GM21717 (cell line): ENCODE results near the gene POU3F2.

ENCODE experiments used
- ATAC-seq: cut with Tn5 transposase; IDR thresholded peaks from one replicate; pipeline ENCODE4 v1.9.1; 2021; ENCODE audit warnings: mild to moderate bottlenecking, moderate library complexity; ENCODE audit not compliant: unreplicated experiment

The POU3F2 gene

DNA sequence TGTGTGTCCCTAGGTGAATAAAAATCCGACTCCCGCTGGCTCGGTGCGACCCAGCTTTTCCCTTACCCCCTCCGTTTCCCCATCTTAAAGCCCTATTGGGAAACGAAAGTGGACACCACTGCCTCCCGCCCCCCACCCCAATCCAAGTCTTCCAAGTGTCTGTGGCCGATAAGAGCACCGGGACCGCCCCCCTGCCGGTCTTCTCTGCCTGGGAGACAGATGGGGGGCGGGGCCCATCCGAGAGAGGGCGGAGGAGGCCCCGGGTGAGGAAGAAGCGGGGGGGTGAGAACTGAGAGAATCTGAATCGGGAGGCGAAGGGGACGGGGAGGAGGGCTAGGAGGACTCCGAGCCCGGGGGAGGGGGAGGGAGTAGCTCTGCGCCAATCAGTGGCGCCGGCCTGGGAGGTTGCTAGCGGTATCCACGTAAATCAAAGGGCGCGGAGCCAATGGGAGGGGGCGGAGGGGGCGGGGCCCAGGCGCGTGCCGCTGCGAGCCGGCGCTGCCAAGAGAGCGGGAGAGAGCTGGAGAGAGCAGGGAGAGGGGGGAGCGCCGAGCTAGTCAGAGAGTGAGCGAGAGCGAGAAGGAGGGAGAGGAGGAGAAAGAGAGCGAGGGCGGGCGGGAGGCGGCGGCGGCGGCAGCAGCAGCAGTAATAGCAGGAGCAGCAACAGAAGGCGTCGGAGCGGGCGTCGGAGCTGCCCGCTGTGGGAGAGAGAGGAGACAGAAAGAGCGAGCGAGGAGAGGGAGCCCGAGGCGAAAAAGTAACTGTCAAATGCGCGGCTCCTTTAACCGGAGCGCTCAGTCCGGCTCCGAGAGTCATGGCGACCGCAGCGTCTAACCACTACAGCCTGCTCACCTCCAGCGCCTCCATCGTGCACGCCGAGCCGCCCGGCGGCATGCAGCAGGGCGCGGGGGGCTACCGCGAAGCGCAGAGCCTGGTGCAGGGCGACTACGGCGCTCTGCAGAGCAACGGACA, at the start of gene POU3F2:
Gene POU3F2 (plus strand): TSS at position 515 of the 972 bp plus-strand sequence. CDS start 300 bp downstream, at position 815.
- peak; percentile 72 for ATAC-seq

DNA sequence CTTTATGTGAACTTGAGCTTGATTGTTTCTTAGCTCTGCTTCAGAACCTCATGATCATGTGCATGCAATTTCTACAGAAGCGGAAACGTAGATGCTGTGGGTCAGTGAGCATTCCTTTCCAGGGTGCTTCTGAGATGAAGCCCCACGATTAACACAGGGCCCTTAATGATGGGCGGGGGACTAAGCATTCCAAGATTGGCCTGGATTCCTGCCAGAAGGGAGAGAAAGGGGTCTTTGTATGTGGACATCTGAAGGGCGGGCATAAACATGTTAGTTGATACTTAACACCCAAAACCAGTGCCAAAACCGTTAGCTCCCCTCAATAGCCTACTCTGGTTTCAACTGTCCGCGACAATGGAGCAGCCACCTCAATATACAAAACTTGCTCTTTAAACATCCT, 46.9 kb upstream of the POU3F2 start:
- ATAC-seq, result no peak

DNA sequence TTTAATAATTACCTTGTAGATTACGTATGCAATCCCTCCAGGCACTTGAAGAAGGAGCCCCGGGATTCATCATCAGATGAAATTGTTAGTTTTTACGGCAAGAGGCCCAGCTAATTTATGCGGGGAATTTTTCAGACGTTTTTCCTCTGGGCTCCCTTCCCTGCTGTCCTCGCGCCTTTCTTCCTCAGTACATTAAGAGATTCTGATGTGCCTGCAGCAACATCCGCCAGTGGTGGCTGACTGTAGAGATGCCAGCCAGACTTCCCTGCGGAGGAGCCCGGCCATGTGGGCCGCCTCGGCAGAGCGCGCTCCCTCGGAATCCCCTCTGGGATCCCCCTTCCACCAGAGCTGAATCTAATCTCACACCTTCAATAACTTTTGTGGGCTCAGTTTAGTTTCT, 46.4 kb upstream of the POU3F2 start:
- no peak for ATAC-seq

DNA sequence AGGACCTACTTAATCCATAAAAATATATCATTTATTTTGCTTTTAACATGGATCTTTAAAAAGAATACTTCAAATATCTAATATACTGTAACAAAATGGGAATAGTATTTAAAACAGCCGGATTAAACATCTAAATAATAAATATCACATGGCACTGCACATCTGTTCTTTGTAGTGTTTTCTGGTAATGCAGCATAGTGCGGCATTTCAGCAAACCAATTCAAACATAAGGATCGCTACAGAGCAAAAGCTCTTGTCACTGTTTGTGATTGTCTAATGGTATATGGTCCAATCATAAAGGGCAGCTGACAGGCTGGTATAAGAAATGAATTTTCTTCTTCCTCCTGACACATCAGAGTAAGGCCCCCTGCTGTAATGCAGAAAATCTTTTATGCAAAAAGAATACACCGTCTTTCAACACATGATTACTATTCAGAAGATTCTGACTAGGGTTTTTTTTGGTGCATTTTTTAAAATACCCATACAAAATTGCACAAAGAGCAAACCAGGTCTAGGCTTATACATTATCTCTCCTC, 40.0 kb upstream of the POU3F2 start:
- ATAC-seq, result no peak

DNA sequence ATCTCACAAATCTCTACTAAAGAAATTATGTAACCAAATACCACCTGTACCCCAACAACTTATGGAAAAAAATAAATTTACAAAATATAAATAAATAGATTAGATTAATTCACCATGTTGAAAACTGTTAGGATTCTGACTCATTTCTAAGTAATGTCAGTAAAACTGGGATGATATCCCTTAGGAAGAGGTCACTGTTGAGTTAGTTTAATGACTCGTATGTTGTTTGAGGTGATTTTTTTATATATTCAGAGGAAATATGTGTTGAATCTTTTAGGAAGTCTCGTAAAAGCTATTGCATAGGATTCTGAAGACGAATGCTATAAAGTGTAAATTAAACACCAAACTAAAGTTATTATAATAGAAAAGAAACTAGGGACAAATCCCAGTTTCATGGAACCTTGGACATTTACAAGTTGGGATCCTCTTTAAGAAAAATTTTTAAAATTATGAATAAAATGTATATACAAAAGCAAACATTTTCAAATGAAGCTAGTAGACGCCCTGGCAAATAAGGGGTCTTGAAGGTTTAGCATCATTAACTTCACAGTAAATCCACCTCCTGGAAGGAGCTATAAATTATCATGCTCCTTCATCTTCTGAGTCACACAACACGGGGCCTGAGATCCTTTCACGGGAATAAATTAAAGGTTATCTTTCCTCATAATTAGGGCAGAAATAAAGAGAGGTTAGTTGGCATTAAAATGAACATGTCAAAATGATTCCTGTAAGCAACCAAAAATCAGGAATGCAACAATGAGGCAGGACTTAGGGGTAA, 37.0 kb upstream of the POU3F2 start:
- no peak for ATAC-seq

DNA sequence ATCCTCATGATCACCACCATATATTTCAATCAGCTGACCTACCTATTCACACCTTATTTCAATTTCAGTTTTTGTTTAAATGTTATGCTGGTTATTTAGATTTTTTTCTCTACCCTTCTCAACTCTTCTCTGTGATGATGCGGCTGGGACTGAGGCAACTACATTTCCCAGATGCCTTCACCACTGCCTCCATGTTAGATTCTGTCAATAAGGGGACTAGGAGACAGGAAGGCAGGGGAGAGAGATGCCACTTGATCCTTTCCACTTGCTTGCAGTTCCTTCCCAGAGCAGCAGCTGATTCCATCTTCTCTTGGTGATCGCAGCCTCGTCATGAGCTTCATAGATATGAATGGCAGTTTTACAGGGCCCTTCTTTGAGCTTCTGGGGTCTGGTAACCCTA, 33.5 kb upstream of the POU3F2 start:
- no peak for ATAC-seq

DNA sequence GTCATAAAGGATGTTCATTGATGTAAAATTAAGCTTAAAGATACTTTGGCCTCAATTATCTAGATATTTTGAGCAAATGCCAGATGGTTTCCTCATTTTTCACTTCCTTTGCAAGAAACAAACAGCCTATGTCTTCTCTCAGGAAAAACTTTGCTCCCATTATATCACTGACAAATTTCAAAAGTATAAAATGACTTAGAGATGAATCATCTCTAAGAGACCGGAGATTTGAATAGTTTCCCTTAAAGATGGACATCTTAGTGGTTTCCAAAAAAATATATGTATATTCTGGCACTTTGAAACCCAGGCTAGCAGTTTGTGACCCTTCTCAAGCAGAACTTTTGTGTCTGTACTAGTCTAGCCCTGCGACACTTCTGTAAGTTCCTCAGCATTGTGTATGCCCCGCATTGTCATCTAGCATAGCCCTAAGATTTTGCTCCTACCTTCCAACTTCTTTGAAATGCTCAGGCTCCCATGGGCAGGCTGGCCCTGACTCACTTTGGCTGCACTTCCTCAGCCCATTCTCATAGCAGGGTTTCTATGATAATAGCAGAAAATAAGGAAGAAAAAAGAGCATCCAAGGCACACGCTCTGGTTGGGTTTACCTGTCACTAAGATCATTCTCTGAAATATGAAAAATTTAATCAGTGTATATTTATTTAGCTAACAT, 25.7 kb upstream of the POU3F2 start:
- no peak for ATAC-seq

DNA sequence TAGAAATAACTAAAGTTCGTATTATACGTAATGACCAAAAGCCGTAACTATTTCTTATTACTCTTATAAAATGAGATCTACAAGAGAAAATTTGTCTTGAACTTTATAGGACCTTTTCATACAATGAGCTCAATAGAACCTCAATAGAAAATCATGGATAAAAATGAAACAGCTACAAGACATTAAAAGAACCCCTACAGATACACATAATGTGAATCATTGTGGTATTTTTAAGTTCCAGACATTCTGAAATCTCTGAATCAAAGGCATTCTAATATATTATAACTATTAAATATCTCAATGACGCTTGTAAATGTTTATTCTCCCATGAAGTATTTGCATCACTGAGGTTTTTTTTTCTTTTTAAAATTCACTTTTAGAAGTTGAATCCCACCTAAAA, 22.2 kb upstream of the POU3F2 start:
- ATAC-seq, result no peak

DNA sequence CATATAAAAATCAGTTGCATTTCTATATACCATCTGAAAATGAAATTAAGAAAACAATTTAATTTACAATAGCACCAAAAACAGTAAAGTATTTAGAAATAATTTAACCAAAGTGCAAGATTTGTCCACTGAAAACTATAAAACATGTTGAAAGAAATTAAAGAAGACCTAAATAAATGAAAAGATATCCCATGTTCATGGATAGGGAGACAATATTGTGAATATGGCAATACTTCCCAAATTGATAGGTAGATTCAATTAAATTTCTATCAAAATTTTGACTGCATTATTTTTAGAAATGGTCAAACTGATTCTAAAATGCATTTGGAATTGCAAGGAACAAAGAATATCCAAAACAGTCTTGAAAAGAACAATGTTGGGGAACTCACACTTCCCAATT, 17.6 kb upstream of the POU3F2 start:
- ATAC-seq, result no peak

DNA sequence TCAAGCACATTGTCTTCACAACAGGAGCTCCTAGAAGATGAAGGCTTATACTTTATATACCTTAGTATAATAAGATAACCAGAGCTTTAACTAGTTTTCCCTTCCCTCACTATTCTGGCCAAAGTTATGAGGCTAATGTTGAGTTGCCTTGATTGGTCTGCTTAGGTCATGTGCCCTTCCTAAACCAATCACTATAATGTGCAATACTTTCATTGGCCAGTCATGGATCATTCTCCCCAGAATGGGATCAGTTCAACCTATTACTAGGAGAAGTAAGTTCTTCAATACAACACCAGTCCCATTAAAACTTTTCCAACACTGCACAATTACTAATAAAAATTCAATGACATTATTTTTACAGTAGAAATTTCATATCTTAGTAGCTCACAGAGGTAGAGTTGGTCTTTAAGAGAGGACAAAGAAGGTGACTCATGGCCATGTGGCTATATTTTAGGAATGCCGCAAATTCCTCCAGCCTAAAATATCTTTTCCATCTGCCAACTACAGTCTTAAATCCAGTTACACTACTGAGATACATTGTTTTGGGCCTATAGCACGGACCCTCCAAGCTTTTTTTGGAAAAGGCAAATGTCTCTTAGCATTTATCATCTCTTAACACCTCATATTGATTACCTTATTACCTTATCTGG, 12.5 kb upstream of the POU3F2 start:
- ATAC-seq, result no peak

DNA sequence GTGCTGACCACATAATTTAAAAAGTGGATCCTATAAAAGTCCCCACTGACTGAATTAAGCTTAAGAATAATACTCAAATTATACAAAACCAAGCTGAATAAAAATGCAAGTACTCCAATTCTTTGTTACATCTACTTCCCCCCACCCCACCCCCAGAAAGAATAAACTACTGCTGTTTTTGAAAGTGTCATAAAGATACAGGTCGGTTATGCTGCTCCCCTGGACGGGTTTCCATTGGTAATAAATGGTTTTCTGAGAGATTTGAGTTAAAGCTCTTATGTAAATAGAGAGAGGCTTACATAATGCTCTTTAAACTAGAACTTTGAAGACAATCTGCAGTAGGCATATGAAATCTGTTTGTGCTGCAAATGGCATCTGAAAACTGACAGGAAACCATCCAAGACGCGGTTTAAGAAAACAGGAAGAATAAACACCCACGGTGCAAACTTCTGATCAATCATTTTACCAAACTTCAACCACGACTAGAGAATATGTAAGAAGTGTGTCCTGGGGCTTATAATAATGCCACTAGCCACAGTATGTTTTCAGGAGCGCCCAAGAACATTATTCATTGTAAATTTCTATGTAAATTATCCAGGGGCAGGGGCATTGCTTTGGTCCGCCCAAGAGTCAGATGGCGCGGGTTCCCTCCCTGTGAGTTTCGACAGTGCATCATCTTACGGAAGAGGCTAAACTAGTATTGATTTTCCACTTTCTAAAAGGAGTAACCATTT, 10.8 kb upstream of the POU3F2 start:
- ATAC-seq, result no peak

DNA sequence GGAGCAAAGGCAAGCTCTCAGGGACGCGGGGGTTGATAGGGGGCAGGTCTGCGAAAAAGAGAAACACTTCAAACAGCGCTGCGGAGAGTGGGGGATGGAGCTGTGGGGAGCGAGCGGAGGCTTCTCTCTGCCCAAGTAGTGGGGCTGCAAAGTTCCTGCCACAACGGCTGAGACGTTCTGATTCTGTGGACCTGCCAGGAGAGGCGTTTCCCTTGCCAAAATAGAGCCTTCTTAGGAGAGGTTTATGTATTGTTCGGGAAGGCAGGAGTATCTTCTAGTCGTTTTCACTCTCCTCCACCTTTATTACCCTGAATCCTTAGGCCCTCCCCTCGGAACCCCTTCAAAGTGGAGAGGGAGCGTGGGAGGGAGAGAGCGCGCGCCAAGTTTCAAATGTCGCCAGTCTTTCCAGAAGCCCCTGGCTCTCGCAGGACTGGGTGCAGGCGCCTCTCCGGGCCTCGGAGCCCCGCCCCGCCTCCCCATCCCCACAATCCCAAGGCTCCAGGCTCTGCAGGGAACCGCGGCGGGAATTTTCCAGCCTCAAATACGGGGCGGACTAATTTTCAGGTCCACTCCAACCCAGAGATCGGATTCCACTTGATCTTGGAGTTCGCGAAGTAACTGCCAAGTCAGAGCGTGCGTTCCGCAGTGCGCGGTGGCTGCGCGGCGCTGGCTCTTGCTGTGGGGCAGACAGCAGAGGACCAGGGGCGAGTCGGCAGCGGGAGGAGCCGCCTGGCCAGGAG, 10.0 kb upstream of the POU3F2 start:
- ATAC-seq, result no peak

DNA sequence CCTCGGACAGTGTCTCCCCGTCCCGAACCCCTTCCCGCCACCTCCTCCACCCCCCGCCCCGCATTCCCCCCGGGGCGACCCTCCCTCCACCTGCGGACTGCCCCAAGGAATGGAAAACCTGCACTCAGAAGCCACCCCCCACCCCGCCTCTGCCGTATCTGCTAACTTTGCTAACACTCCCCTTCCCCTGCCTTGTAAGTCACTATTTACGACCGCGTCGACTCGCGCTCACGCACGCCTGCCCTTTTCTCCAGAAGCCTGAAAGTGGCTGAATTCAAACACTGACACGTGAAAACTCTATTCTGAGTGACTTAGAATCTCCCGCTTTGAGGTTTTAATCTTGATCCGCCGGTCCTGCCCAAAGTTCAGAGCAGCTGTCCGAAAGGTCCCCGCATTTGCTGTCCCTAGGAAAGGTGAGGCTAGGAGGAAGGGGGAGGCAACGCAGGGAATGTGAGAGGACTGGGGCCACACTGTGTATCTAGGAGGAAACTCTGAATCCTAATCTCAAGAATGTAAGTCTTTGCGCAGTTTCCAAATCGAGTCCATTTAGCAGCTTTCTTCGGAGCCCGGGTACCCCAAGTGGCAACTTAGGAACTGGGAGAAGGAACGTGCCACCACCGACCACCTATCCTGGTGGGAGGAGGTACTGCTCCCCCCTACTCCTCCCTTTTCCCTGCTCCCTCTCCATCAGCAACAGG, 9.3 kb upstream of the POU3F2 start:
- ATAC-seq, result no peak

DNA sequence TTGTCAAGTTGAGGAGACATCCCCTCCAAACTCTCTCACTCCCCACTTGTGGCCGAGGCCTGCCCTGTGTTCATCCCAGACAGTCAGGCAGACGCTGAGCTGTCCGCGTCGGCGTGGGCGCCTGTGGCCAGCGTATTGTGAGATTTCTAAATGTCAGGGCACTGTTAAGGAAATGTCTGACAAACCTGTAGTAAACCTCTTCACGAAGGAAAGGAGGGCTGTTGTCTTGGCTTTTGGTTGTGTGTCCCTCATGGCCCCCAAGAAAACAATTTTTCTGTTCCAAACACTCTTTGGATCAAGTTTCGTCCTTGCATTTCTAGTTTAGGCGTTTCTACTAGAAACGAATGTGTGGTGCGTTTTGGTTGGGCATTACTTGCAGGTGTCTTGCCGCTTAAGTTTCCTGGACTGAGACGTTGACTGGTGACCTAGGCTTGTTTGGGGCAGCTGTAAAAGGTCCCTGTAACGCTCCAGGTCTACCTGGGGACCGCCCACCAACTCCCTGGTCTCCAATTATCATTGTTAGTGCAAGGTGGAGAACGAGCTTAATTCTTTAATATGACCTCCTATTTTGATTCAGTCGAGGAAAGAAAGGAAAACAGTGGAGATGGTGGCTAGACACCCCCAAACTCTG, 8.7 kb upstream of the POU3F2 start:
- ATAC-seq, result no peak

DNA sequence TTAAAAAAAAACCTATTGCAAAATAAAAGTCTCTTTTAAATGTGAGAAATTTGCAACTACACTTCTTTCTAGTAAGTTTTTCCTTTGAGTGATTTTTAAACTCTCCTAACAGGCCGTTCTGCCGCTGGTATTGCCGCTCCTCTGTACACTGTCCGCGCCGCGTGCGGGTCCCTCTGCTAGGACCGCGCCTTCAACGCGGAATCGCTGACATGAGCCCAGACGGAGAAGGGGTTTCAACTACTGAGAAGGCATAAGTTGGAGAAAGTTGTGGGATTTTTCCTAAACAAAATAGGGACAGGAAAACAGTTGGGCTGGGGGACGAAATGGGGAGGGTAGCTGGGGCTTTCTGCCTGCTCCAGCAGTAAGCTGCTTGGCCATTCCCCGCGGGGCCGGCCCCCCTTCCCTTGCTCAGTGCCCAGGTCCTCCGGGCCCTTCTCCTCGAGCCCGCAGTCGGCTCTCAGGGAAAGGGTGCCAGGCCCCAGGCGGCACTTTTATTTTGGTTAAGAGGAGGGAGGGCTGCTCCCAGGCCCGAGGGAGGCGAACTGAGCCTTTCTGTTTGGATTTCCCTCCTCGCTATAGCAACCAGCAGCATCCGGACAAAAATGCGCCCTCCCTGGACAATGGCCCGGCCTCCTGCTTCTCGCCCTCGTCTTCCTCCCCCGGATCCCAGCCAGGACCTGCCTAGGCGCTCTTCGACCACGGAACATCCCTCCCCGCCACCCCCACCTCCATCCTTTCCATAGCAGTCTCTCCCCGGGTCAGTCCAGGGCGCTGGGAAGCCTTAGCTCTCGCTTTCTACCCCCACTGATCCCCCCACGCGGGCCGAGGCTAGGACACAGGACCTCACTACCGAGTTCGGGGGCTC, 6.8 kb upstream of the POU3F2 start:
- no peak for ATAC-seq

DNA sequence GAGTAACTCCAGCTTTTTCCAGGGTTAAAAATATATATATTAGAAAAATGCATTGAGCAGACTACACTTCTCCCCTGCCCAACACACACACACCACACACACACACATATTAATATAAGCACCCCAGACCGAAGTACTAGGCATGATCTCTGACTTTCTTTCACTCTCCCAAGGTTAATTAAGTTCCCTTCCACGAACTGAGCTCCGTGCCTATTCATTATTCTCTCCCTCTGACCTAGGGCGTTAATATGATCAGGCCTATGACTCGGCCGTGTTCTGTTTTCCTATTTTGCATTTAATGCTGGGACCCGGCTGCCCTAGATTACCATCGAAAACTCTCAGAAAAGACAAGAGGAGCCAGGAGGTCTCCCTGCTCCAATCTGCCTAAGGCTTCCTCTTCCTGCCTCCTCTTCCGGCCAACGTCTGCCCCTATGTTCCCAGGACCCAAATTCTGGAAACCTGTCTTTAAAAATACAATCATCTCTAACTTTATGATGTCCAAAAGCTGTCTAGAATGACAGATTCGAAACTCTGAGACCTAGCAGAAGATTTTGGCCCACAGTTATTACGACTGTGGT, 6.1 kb upstream of the POU3F2 start:
- no peak for ATAC-seq

DNA sequence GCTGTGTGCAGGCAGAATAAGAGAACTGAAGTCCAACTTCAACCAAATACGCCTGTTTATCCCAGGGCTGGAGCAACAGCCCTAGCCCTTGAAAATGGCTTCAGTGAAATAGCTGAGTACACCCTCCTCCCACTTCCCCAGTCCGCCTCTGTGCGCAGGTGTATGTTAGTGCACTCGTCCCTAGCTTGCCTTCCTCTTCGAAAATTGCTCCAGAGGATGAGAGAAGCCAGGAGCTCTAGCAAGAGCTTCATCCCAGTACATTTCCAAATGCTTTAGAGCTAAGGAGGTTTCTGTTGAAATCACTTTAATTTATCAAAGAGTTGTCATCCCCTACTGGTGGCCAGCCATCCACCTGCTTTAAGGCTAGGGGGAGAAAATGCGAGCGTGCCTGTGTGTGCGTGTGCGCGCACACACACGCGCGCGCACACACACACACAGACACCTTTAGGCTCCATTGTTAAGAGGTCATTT, 5.4 kb upstream of the POU3F2 start:
- ATAC-seq, result no peak
